ENCODE data around the gene CCNK.
A peak's percentile ranks its signal among the peaks of the same experiment; 100 is the strongest.

CCNK gene

DNA sequence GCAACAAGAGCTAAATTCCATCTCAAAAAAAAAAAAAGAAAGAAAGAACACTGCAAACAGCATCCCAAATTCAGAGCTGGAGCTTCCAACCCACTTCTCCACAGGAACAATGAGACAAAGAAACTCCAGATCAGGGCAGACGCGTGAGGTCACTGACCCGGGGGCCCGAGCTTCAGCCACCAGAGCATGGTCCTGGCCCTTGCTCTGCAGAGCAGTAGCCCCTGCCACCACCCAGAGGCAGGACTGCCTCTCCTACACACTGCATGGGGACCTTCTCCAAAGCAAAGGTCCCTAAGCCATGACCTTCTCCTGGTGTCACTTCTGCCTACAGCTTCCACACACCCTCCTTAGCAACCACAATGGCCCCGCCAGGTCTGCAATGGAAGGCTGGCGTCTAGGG lies 53.1 kb downstream of the CCNK start:
- TF ChIP-seq, protein P1, sequence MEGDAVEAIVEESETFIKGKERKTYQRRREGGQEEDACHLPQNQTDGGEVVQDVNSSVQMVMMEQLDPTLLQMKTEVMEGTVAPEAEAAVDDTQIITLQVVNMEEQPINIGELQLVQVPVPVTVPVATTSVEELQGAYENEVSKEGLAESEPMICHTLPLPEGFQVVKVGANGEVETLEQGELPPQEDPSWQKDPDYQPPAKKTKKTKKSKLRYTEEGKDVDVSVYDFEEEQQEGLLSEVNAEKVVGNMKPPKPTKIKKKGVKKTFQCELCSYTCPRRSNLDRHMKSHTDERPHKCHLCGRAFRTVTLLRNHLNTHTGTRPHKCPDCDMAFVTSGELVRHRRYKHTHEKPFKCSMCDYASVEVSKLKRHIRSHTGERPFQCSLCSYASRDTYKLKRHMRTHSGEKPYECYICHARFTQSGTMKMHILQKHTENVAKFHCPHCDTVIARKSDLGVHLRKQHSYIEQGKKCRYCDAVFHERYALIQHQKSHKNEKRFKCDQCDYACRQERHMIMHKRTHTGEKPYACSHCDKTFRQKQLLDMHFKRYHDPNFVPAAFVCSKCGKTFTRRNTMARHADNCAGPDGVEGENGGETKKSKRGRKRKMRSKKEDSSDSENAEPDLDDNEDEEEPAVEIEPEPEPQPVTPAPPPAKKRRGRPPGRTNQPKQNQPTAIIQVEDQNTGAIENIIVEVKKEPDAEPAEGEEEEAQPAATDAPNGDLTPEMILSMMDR (IDR thresholded peaks at IDR 0.05; ENCODE audit: insufficient read depth, low read depth, low read length, missing control alignments), result no peak
- no peak overlapping the region for H3K4me3 ChIP-seq (ENCODE audit: low read length)

DNA sequence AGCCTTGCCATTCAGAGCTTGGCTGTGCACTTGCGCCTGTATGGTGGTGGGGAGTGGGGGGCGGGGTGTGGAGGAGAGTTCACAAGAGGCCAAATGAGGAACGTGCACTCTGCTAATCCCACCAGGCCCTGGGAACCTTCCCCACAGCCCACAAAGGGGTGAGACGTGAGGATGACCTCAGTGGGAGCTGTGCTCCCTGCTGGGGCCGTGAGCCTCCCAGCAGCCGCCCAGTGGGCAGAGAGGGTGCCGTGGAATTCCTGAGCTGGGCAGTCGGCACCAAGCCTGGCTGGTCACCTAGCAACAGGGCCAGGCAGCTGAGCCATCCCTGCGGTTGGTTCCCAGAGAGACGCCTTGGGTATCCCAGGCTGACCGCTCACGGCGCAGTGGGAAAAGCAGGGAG lies 53.7 kb downstream of the CCNK start:
- TF ChIP-seq, protein P1 (IDR thresholded peaks at IDR 0.05; ENCODE audit: insufficient read depth, low read depth, low read length, missing control alignments), result no peak
- DNase-seq (ENCODE audit: low read depth), result no peak

More for the DNA sequence above, 53.1 kb downstream of the CCNK start:
- DNase-seq (ENCODE audit: low read depth), result no peak

DNA sequence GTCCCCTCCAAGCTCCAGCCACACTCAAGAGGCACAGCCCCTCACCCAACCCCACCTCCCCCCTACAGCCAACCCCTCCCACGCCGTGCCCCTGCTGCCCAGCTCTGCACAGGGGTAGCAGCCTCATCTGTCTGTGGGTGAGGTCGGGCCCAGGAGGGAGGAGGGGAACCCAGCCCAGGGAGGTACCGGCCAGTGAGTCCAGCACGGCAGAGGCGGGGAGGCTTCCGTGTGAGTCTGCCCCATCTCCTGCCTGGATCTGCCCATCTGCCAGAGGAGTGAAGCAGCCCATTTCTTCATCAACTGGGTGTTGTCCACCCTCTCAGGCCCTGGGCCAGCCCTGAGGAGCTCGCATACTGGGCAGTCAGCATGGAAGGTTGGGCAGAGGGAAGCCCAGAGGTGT lies 54.2 kb downstream of the CCNK start:
- no peak for DNase-seq (ENCODE audit: low read depth)
- no peak overlapping the region for H3K4me3 ChIP-seq (ENCODE audit: low read length)
- TF ChIP-seq, protein P1 (IDR thresholded peaks at IDR 0.05; ENCODE audit: insufficient read depth, low read depth, low read length, missing control alignments), result no peak

More for the DNA sequence above, 53.7 kb downstream of the CCNK start:
- H3K4me3 ChIP-seq (ENCODE audit: low read length), result no peak overlapping the region

DNA sequence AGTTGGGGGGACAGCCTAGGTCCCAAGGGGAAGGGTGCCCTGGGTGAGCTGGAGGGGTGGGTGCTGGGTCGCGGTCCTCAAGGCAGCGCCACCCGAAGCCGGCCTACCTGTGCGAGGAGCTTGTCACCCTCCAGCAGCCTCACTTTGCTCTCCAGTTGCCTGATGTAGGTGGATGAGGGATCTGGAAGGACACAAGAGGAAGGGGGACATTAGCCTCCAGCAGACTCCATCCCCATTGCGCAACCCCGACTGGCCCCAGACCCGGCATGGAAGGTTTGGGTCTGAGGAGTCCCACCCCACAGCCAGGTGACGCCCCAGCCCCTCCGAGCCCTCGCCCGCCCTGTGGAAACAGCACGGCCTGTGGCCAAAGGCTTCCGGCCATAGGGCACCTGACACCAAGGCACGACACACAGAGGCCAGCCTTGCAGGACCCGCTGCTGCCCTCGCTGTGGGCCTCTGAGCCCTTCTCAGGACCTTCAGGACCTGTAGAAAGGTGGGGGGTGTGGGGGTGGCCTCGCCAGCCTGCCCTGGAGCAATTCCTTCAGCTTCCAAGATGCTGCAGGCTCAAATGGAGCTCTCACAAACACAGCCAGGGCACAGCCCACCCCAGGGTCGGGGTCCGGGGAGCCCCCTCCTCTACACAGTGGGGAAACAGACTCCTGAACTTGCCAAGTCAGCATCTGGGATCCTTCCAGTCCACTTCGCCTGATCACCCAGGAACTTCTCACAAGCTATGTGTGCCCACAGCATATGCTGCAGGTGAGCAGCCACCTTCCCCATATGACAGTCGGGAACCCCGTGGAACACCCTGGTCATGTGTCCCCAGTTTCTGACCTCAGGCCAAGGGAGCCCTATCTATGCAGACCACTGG lies 54.9 kb downstream of the CCNK start:
- no peak for DNase-seq (ENCODE audit: low read depth)
- no peak overlapping the region for H3K4me3 ChIP-seq (ENCODE audit: low read length)
- TF ChIP-seq, protein P1 (IDR thresholded peaks at IDR 0.05; ENCODE audit: insufficient read depth, low read depth, low read length, missing control alignments), result no peak

DNA sequence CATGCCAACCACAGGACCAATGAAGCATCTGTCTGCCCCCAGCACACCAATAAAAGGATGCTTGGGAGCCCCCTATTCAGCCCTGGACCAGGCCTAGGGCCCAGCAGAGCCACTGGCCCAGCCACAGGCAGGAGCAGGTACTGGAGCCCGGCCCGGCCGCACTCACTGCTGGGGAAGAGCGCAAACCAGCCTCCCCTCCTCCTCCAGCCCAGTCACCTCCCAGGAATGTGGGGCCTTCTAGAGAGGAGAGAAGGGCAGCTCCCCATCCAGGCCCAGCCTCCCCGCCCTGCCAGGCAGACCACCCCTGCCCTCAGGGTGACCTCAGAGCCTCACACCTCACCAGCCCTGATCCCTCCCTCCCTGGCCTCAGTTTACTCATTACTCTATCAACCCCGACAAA lies 56.2 kb downstream of the CCNK start:
- H3K4me3 ChIP-seq (ENCODE audit: low read length), result no peak overlapping the region
- peak; percentile 82 for DNase-seq (ENCODE audit: low read depth)
- TF ChIP-seq, protein P1 (IDR thresholded peaks at IDR 0.05; ENCODE audit: insufficient read depth, low read depth, low read length, missing control alignments), result no peak

DNA sequence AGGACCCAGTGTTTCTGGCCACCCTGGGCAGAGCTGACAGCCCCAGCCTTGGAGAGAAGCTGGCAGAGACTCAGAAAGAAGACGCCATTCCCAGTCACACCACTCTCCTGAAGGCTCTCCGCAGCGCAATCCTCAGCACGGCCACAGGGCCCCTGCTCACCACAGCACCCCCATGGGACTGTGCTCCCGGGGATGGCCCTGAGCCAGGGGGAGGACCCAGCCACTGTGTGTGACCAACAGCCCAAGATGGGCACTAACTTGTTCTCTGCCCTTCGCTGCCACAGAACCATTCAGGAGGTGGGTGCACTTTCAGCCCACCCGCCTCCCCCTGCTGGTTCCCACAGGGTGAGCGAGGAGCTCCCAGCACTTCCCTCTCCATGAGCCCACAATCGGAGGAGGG lies 57.1 kb downstream of the CCNK start:
- no peak for DNase-seq (ENCODE audit: low read depth)
- TF ChIP-seq, protein P1 (IDR thresholded peaks at IDR 0.05; ENCODE audit: insufficient read depth, low read depth, low read length, missing control alignments), result peak; percentile 7
- no peak overlapping the region for H3K4me3 ChIP-seq (ENCODE audit: low read length)

DNA sequence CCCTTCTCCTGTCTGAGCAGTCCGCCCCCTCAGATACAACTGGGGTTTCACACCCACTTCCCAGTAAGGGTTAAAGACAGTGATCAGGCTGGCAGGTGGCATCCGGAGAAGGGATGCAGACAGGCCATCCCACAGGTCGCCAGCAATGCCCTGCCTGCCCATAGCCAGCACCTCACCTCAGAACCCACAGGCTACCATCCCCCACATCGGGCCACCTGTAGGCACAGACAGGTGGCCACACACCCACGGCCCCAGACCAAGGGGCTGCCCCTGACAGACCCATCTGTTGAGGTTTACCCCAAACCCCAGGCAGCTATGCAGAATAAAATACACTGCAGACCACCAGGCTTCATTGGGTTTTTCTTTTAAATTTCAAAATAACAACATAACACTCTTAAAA lies 57.5 kb downstream of the CCNK start:
- DNase-seq (ENCODE audit: low read depth), result no peak
- H3K4me3 ChIP-seq (ENCODE audit: low read length), result no peak overlapping the region
- TF ChIP-seq, protein P1 (IDR thresholded peaks at IDR 0.05; ENCODE audit: insufficient read depth, low read depth, low read length, missing control alignments), result no peak

Measured in epithelial cell of esophagus (primary cell).